OCI-LY1 (cell line): ENCODE results near the gene TTC28.

Experiments used
- H2AFZ ChIP-seq: fragments of 200-600 bp; sonication (generic), shearing (Covaris generic); 2 replicates; pipeline ENCODE4 v1.6.0; 2014; ENCODE audit warnings: antibody characterized with exemption, mild to moderate bottlenecking, low read length
- H3F3A ChIP-seq: fragments of 200-600 bp; sonication (generic), shearing (Covaris generic); 2 replicates; pipeline ENCODE4 v1.6.0; 2014; ENCODE audit warnings: mild to moderate bottlenecking, antibody characterized with exemption, low read length, moderate library complexity; ENCODE audit not compliant: insufficient read depth
- H3K27ac ChIP-seq: fragments of 200-600 bp; sonication (generic); 2 replicates; pipeline ENCODE4 v1.5.1; 2014; ENCODE audit warnings: low read length, mixed run types, mild to moderate bottlenecking, low read depth; ENCODE audit not compliant: poor library complexity, severe bottlenecking
- H3K27me3 ChIP-seq: fragments of 200-600 bp; sonication (generic); 2 replicates; pipeline ENCODE4 v1.6.0; 2014; ENCODE audit warnings: antibody characterized with exemption, mild to moderate bottlenecking, low read length, moderate library complexity; ENCODE audit not compliant: insufficient read depth
- H3K36me3 ChIP-seq: fragments of 200-600 bp; sonication (generic); 2 replicates; pipeline ENCODE4 v1.6.1; 2014; ENCODE audit warnings: mild to moderate bottlenecking, antibody characterized with exemption, low read length, moderate library complexity, mixed read lengths; ENCODE audit not compliant: insufficient read depth
- H3K4me1 ChIP-seq: fragments of 200-600 bp; sonication (generic); 2 replicates; pipeline ENCODE4 v1.5.1; 2014; ENCODE audit warnings: mild to moderate bottlenecking, low read length, moderate library complexity; ENCODE audit not compliant: insufficient read depth, severe bottlenecking
- H3K4me2 ChIP-seq: fragments of 200-600 bp; sonication (generic), shearing (Covaris generic); 2 replicates; pipeline ENCODE4 v1.6.1; 2014; ENCODE audit warnings: low read length
- H3K4me3 ChIP-seq: fragments of 200-600 bp; sonication (generic); 2 replicates; pipeline ENCODE4 v1.5.1; 2014; ENCODE audit warnings: low read length, low read depth, mild to moderate bottlenecking, mixed read lengths; ENCODE audit not compliant: poor library complexity, severe bottlenecking
- H3K79me2 ChIP-seq: fragments of 200-600 bp; shearing (Covaris generic); 2 replicates; pipeline ENCODE4 v1.6.1; 2016; ENCODE audit warnings: mixed run types, low read length, mixed read lengths; ENCODE audit not compliant: insufficient read depth
- H3K9ac ChIP-seq: fragments of 200-600 bp; sonication (generic), shearing (Covaris generic); 2 replicates; pipeline ENCODE4 v1.6.1; 2014; ENCODE audit warnings: mild to moderate bottlenecking, low read length, mixed read lengths
- H3K9me2 ChIP-seq: fragments of 200-600 bp; sonication (generic), shearing (Covaris generic); 2 replicates; pipeline ENCODE4 v1.6.1; 2014; ENCODE audit warnings: low read depth, mild to moderate bottlenecking, low read length, mixed read lengths
- H3K9me3 ChIP-seq: fragments of 200-600 bp; shearing (Covaris generic); 2 replicates; pipeline ENCODE4 v1.6.1; 2014; ENCODE audit warnings: low read length, mixed read lengths
- H4K20me1 ChIP-seq: fragments of 200-600 bp; sonication (generic), shearing (Covaris generic); 2 replicates; pipeline ENCODE4 v1.6.0; 2016; ENCODE audit warnings: mild to moderate bottlenecking, low read length; ENCODE audit not compliant: insufficient read depth
- CTCF ChIP-seq: fragments of 200-600 bp; sonication (generic), shearing (Covaris generic); IDR thresholded peaks from 2 replicates; pipeline ENCODE4 v1.5.1; 2017; ENCODE audit warnings: mild to moderate bottlenecking, antibody characterized with exemption, low read length, moderate library complexity, mixed read lengths
- EZH2 ChIP-seq: fragments of 200-600 bp; sonication (generic), shearing (Covaris generic); IDR thresholded peaks from 2 replicates; pipeline ENCODE4 v1.8.0; 2017; ENCODE audit warnings: borderline replicate concordance, mixed run types, mild to moderate bottlenecking, antibody characterized with exemption, low read length, moderate library complexity, mixed read lengths

The TTC28 gene

GRCh38 chr22:27984001-27984695, 695.5 kb downstream of the TTC28 start:
- no peaks in the 10 kb centered on the region for H3K36me3 ChIP-seq
- no peak overlapping the region for H3K4me2 ChIP-seq
- no peaks in the 10 kb centered on the region for H3K79me2 ChIP-seq

GRCh38 chr22:27983361-27983791, 696.3 kb downstream of the TTC28 start:
- no peak overlapping the region for H3K9ac ChIP-seq
- no peaks in the 10 kb centered on the region for H3K79me2 ChIP-seq
- TF ChIP-seq EZH2 (no peak), CTCF (no peak)
- H4K20me1 ChIP-seq = no peaks in the 10 kb centered on the region
- no peaks in the 10 kb centered on the region for H3K36me3 ChIP-seq
- no peaks in the 10 kb centered on the region for H3F3A ChIP-seq
- no peaks in the 10 kb centered on the region for H3K9me3 ChIP-seq
- no peak overlapping the region for H3K4me2 ChIP-seq
- no peak overlapping the region for H2AFZ ChIP-seq
- H3K4me3 ChIP-seq = no peak overlapping the region
- H3K27me3 ChIP-seq = no peaks in the 10 kb centered on the region
- no peak overlapping the region for H3K27ac ChIP-seq
- H3K9me2 ChIP-seq = no peaks in the 10 kb centered on the region
- H3K4me1 ChIP-seq = no peaks in the 10 kb centered on the region

More at GRCh38 chr22:27984001-27984695, 695.5 kb downstream of the TTC28 start:
- Histone ChIP-seq H3K27ac (no peak overlapping the region), H3K4me3 (no peak overlapping the region), H3K9me3 (no peaks in the 10 kb centered on the region), H3K27me3 (no peaks in the 10 kb centered on the region), H3K4me1 (no peaks in the 10 kb centered on the region), H4K20me1 (no peaks in the 10 kb centered on the region), H3K9ac (no peak overlapping the region), H2AFZ (no peak overlapping the region), H3F3A (no peaks in the 10 kb centered on the region), H3K9me2 (no peaks in the 10 kb centered on the region)
- no peak for TF ChIP-seq CTCF
- no peak for TF ChIP-seq EZH2

GRCh38 chr22:27982630-27983180, 696.9 kb downstream of the TTC28 start:
- H3K79me2 ChIP-seq = no peaks in the 10 kb centered on the region
- no peak overlapping the region for H3K4me3 ChIP-seq
- no peak overlapping the region for H3K27ac ChIP-seq
- H3K9me2 ChIP-seq = no peaks in the 10 kb centered on the region
- H3K27me3 ChIP-seq = no peaks in the 10 kb centered on the region
- H4K20me1 ChIP-seq = no peaks in the 10 kb centered on the region
- TF ChIP-seq CTCF (no peak), EZH2 (no peak)
- no peak overlapping the region for H3K9ac ChIP-seq
- no peaks in the 10 kb centered on the region for H3F3A ChIP-seq
- H3K4me2 ChIP-seq = no peak overlapping the region
- no peaks in the 10 kb centered on the region for H3K36me3 ChIP-seq
- H2AFZ ChIP-seq = no peak overlapping the region
- H3K4me1 ChIP-seq = no peaks in the 10 kb centered on the region
- no peaks in the 10 kb centered on the region for H3K9me3 ChIP-seq
